ENCODE results near the gene GMEB2. TPM values are rescaled to one million over a fixed set of nuclear protein-coding genes. Genes with fewer than 3 reads are reported as not detected.

The GMEB2 gene
- total RNA-seq, 3 donors from 2014 or later (not counting 1 experiment from before 2014, with no cell fraction given), result 11.7 to 15.1 (median 14.6) TPM

- no peaks in the 10 kb centered on the region for H3K27me3 ChIP-seq (ENCODE audit: control insufficient read depth, insufficient read depth, low read length)
- no peak overlapping the region for H3K4me3 Mint-ChIP-seq
- no peaks in the 10 kb centered on the region for H3K27me3 Mint-ChIP-seq (ENCODE audit: low read depth in 2 of 2)
- no peak for ATAC-seq
- no peaks in the 10 kb centered on the region for H3K36me3 Mint-ChIP-seq
- no peak for TF ChIP-seq CTCF (IDR thresholded peaks at IDR 0.05)
- H3K36me3 ChIP-seq (ENCODE audit: control insufficient read depth, insufficient read depth, low read length), result peaks cover 29% of the 10 kb centered on the region
- H3K4me3 ChIP-seq (ENCODE audit: low read length), result no peak overlapping the region
- no peaks in the 10 kb centered on the region for H3K9me3 ChIP-seq (ENCODE audit: control insufficient read depth, insufficient read depth, low read length)
- H3K27ac ChIP-seq (ENCODE audit: low read length), result no peak overlapping the region
- H3K27ac Mint-ChIP-seq, result no peak overlapping the region
- H3K4me1 Mint-ChIP-seq, result peaks cover 15 to 17% of the 10 kb centered on the region in 2 donors
- no peak for DNase-seq
- H3K9me3 Mint-ChIP-seq, result no peaks in the 10 kb centered on the region
- intact Hi-C loops (cut with micrococcal nuclease), result no loop called here
- peaks cover 8% of the 10 kb centered on the region for H3K4me1 ChIP-seq (ENCODE audit: control insufficient read depth, insufficient read depth, low read length)
- 95% methylated on average over 8 of the region's 8 CpGs for WGBS (ENCODE audit: insufficient coverage)
Observed at GRCh38 chr20:63620991-63621390, 5.9 kb downstream of the GMEB2 start.

- ATAC-seq (no peak), DNase-seq (no peak)
- Histone ChIP-seq H3K27me3 (ENCODE audit: control insufficient read depth, insufficient read depth, low read length) (no peaks in the 10 kb centered on the region), H3K27ac (ENCODE audit: low read length) (no peak overlapping the region), H3K36me3 (ENCODE audit: control insufficient read depth, insufficient read depth, low read length) (peaks cover 32% of the 10 kb centered on the region), H3K4me1 (ENCODE audit: control insufficient read depth, insufficient read depth, low read length) (no peaks in the 10 kb centered on the region), H3K4me3 (ENCODE audit: low read length) (no peak overlapping the region), H3K9me3 (ENCODE audit: control insufficient read depth, insufficient read depth, low read length) (no peaks in the 10 kb centered on the region)
- no peaks in the 10 kb centered on the region for H3K27me3 Mint-ChIP-seq (ENCODE audit: low read depth in 2 of 2)
- no peaks in the 10 kb centered on the region for H3K36me3 Mint-ChIP-seq
- WGBS (ENCODE audit: insufficient coverage), result 95% methylated on average over 13 of the region's 13 CpGs
- H3K4me3 Mint-ChIP-seq, result no peak overlapping the region
- peaks cover 11 to 14% of the 10 kb centered on the region in 2 donors for H3K4me1 Mint-ChIP-seq
- no peaks in the 10 kb centered on the region for H3K9me3 Mint-ChIP-seq
- intact Hi-C loops (cut with micrococcal nuclease), result no loop called here
- H3K27ac Mint-ChIP-seq, result no peak overlapping the region
- no peak for TF ChIP-seq CTCF (IDR thresholded peaks at IDR 0.05)
Observed at GRCh38 chr20:63619505-63619904, 7.4 kb downstream of the GMEB2 start.

- Mint-ChIP-seq H3K27ac (no peak overlapping the region), H3K36me3 (no peaks in the 10 kb centered on the region), H3K27me3 (ENCODE audit: low read depth in 2 of 2) (no peaks in the 10 kb centered on the region), H3K4me1 (peaks cover 8 to 12% of the 10 kb centered on the region in 2 donors), H3K9me3 (no peaks in the 10 kb centered on the region), H3K4me3 (no peak overlapping the region)
- DNase-seq, result no peak
- H3K4me3 ChIP-seq (ENCODE audit: low read length), result no peak overlapping the region
- H3K27me3 ChIP-seq (ENCODE audit: control insufficient read depth, insufficient read depth, low read length), result no peaks in the 10 kb centered on the region
- 96% methylated on average over 16 of the region's 16 CpGs for WGBS (ENCODE audit: insufficient coverage)
- no peaks in the 10 kb centered on the region for H3K4me1 ChIP-seq (ENCODE audit: control insufficient read depth, insufficient read depth, low read length)
- TF ChIP-seq CTCF (IDR thresholded peaks at IDR 0.05), result no peak
- H3K36me3 ChIP-seq (ENCODE audit: control insufficient read depth, insufficient read depth, low read length), result peaks cover 32% of the 10 kb centered on the region
- no peak for ATAC-seq
- H3K27ac ChIP-seq (ENCODE audit: low read length), result no peak overlapping the region
- intact Hi-C loops (cut with micrococcal nuclease), result no loop called here
- no peaks in the 10 kb centered on the region for H3K9me3 ChIP-seq (ENCODE audit: control insufficient read depth, insufficient read depth, low read length)
Observed at GRCh38 chr20:63619086-63619485, 7.8 kb downstream of the GMEB2 start.

GRCh38 chr20:63618291-63618980 lies 8.5 kb downstream of the GMEB2 start:
- Mint-ChIP-seq H3K27me3 (ENCODE audit: low read depth in 2 of 2) (no peaks in the 10 kb centered on the region), H3K4me3 (no peak overlapping the region), H3K4me1 (peaks cover 12 to 13% of the 10 kb centered on the region in 2 donors), H3K9me3 (no peaks in the 10 kb centered on the region), H3K36me3 (no peaks in the 10 kb centered on the region), H3K27ac (no peak overlapping the region)
- Histone ChIP-seq H3K4me3 (ENCODE audit: low read length) (no peak overlapping the region), H3K27me3 (ENCODE audit: control insufficient read depth, insufficient read depth, low read length) (no peaks in the 10 kb centered on the region), H3K4me1 (ENCODE audit: control insufficient read depth, insufficient read depth, low read length) (peaks cover 2% of the 10 kb centered on the region), H3K9me3 (ENCODE audit: control insufficient read depth, insufficient read depth, low read length) (no peaks in the 10 kb centered on the region), H3K36me3 (ENCODE audit: control insufficient read depth, insufficient read depth, low read length) (peaks cover 32% of the 10 kb centered on the region), H3K27ac (ENCODE audit: low read length) (no peak overlapping the region)
- intact Hi-C loops (cut with micrococcal nuclease), result no loop called here
- DNase-seq, result no peak
- WGBS (ENCODE audit: insufficient coverage), result 95% methylated on average over 11 of the region's 11 CpGs
- no peak for ATAC-seq
- no peak for TF ChIP-seq CTCF (IDR thresholded peaks at IDR 0.05)

Measured in natural killer cell (primary cell).